Measurements from ENCODE around the gene ZNF202.

DNA sequence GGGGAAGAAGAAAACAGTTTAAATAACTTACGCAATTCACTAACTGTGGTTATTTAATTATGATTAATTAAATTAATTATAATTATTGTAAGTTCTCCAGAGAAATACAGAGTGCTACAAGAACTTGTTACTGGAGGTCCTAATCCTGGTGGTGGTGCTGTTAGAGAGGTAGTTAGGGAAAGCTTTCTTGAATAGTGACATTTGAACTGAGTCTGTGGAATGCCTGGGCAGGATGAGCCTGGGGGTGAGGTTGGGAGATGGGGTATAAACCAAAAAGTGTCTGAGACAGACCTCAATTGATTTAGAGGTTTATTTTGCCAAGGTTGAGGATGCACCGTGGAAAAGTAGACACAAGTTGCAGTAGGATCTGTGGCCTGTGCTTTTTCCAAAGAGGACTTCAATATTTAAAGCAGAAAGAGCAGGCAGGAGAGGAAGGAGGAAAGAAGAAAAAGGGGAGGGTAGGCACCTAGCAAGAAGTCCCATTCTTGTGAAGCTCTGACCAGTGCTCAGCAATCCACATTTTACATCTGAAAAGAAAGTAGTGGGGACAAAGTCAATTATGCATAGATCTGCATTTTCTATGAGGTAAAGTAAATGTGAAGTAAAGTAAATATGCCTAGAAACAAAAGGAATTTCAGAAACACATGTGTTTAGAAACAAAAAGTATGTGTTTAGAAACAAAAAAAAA is 4.4 kb upstream of the ZNF202 start:
- TF ChIP-seq, protein P1, sequence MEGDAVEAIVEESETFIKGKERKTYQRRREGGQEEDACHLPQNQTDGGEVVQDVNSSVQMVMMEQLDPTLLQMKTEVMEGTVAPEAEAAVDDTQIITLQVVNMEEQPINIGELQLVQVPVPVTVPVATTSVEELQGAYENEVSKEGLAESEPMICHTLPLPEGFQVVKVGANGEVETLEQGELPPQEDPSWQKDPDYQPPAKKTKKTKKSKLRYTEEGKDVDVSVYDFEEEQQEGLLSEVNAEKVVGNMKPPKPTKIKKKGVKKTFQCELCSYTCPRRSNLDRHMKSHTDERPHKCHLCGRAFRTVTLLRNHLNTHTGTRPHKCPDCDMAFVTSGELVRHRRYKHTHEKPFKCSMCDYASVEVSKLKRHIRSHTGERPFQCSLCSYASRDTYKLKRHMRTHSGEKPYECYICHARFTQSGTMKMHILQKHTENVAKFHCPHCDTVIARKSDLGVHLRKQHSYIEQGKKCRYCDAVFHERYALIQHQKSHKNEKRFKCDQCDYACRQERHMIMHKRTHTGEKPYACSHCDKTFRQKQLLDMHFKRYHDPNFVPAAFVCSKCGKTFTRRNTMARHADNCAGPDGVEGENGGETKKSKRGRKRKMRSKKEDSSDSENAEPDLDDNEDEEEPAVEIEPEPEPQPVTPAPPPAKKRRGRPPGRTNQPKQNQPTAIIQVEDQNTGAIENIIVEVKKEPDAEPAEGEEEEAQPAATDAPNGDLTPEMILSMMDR (IDR thresholded peaks at IDR 0.05; ENCODE audit: insufficient read depth, low read depth, low read length): no peak
- no peak for TF ChIP-seq EZH2 (IDR thresholded peaks at IDR 0.05; ENCODE audit: insufficient read depth, low read length)
